B cell (primary cell): ENCODE measurements around the gene OR10AD1. TPM values are rescaled to one million over a fixed set of nuclear protein-coding genes. Genes with fewer than 3 reads are reported as not detected.

Source experiments
- ATAC-seq: fragments of 200-7000 bp; cut with Tn5 transposase; one replicate; pipeline ENCODE4 v1.10.0; 2021; ENCODE audit warnings: low read depth, mild to moderate bottlenecking, moderate number of reproducible peaks, moderate library complexity
- CTCF ChIA-PET: fragments of 350-600 bp; sonication (Branson Sonifier 250); formaldehyde crosslinking; loops from one replicate; lab custom pipeline; 2021; ENCODE audit warnings: antibody characterized with exemption, inconsistent platforms; lab: Charles Lee
- POLR2A ChIA-PET: fragments of 350-600 bp; sonication (Branson Sonifier 250); formaldehyde crosslinking; loops from one replicate; lab custom pipeline; 2021; ENCODE audit warnings: antibody characterized with exemption; lab: Charles Lee
- DNase-seq: peaks from one replicate; pipeline ENCODE4 v3.0.0; 2013
- H2AFZ ChIP-seq: 2 replicates; pipeline ENCODE4 v1.6.1; 2012; ENCODE audit warnings: mild to moderate bottlenecking, low read depth, low read length; ENCODE audit not compliant: insufficient read depth, poor library complexity, severe bottlenecking
- H3K27ac ChIP-seq, 2 donors: 1 replicate in 1 of 2; 2 replicates in 1 of 2; pipeline ENCODE4 v1.5.1; 2012 to 2013; ENCODE audit warnings: low read length in 2 of 2, mild to moderate bottlenecking in 2 of 2, moderate library complexity in 1 of 2
- H3K27me3 ChIP-seq, 4 experiments: fragments of 200-600 bp in 1 of 4; sonication (generic) in 1 of 4; replicated peaks in 1 of 4; 1 replicate in 2 of 4; 2 replicates in 2 of 4; pipeline versions ENCODE4 v1.6.1 to v1.7.0; 2013 to 2016; ENCODE audit warnings: low read length in 3 of 4, mild to moderate bottlenecking in 2 of 4, mixed read lengths in 1 of 4, moderate library complexity in 1 of 4; ENCODE audit not compliant: insufficient read depth in 4 of 4, control insufficient read depth in 3 of 4; ENCODE audit errors: control extremely low read depth in 1 of 4
- H3K36me3 ChIP-seq, 2 experiments: replicated peaks in 1 of 2; 1 replicate in 1 of 2; 2 replicates in 1 of 2; pipeline versions ENCODE4 v1.6.1 to v1.7.1; 2013; ENCODE audit warnings: low read length in 1 of 2; ENCODE audit not compliant: insufficient read depth in 2 of 2, control insufficient read depth in 1 of 2; ENCODE audit errors: control extremely low read depth in 1 of 2, extremely low read depth in 1 of 2
- H3K4me1 ChIP-seq, 2 donors: fragments of 200-600 bp in 1 of 2; sonication (generic) in 1 of 2; 1 replicate in 1 of 2; 2 replicates in 1 of 2; pipeline versions ENCODE4 v1.5.1 to v1.6.1; 2013 to 2017; ENCODE audit warnings: low read length in 2 of 2; ENCODE audit not compliant: control insufficient read depth in 2 of 2, insufficient read depth in 2 of 2
- H3K4me2 ChIP-seq: replicated peaks from 2 replicates; pipeline ENCODE3; 2012; ENCODE audit warnings: mild to moderate bottlenecking, low read depth, low read length; ENCODE audit not compliant: poor library complexity, severe bottlenecking
- H3K4me3 ChIP-seq, 5 experiments: fragments of 200-600 bp in 1 of 5; sonication (generic) in 1 of 5; 1 replicate in 3 of 5; 2 replicates in 2 of 5; pipeline versions ENCODE4 v1.5.1 to v1.7.0; 2011 to 2016; ENCODE audit warnings: low read length in 4 of 5, mild to moderate bottlenecking in 4 of 5, low read depth in 2 of 5, control low read depth in 1 of 5, moderate library complexity in 1 of 5; ENCODE audit not compliant: insufficient read depth in 1 of 5; ENCODE audit errors: control extremely low read depth in 1 of 5, extremely low read depth in 1 of 5
- H3K79me2 ChIP-seq: fragments of 200-600 bp; sonication (generic); one replicate; pipeline ENCODE4 v1.6.0; 2016; ENCODE audit warnings: low read length; ENCODE audit not compliant: control insufficient read depth, insufficient read depth
- H3K9ac ChIP-seq: fragments of 200-600 bp; sonication (generic); 2 replicates; pipeline ENCODE4 v1.6.1; 2017; ENCODE audit warnings: mild to moderate bottlenecking, low read length, moderate library complexity
- H3K9me3 ChIP-seq, 3 donors: one replicate each; pipeline versions ENCODE4 v1.6.1 to v1.7.1; 2013; ENCODE audit warnings: low read length in 2 of 3; ENCODE audit not compliant: control insufficient read depth in 2 of 3, insufficient read depth in 1 of 3; ENCODE audit errors: control extremely low read depth in 1 of 3
- H4K20me1 ChIP-seq: 2 replicates; pipeline ENCODE4 v1.6.0; 2012; ENCODE audit warnings: mild to moderate bottlenecking, low read length; ENCODE audit not compliant: insufficient read depth, control insufficient read depth, poor library complexity, severe bottlenecking
- H3K27ac Mint-ChIP-seq: one replicate; pipeline ENCODE4 v1.8.0; 2021; ENCODE audit warnings: mixed read lengths
- H3K27me3 Mint-ChIP-seq: one replicate; pipeline ENCODE4 v1.8.0; 2021; ENCODE audit warnings: mixed read lengths
- H3K4me1 Mint-ChIP-seq: one replicate; pipeline ENCODE4 v1.8.0; 2021; ENCODE audit warnings: mixed read lengths
- H3K4me3 Mint-ChIP-seq: one replicate; pipeline ENCODE4 v1.8.0; 2021; ENCODE audit warnings: mixed read lengths
- H3K9me3 Mint-ChIP-seq: one replicate; pipeline ENCODE4 v1.8.0; 2022; ENCODE audit warnings: mixed read lengths; ENCODE audit not compliant: insufficient read depth
- CTCF ChIP-seq: fragments of 200-600 bp; IDR thresholded peaks from one replicate; pipeline ENCODE4 v1.8.0; 2022; ENCODE audit warnings: antibody characterized with exemption, mild to moderate bottlenecking
- EZH2 ChIP-seq: IDR thresholded peaks from 2 replicates; pipeline ENCODE4 v1.6.1; 2012; ENCODE audit warnings: borderline replicate concordance, low read depth, mild to moderate bottlenecking, moderate library complexity, low read length; ENCODE audit not compliant: insufficient read depth, poor library complexity, severe bottlenecking
- WGBS: methylation state at CpG from one replicate; pipeline ENCODE4 v1.1.5; 2013; ENCODE audit warnings: missing lambda C conversion rate; ENCODE audit not compliant: insufficient coverage; 5-methylcytosine and 5-hydroxymethylcytosine counted together
- intact Hi-C: fragments of 100-400 bp; cut with micrococcal nuclease; formaldehyde crosslinking; loops from one replicate; pipeline ENCODE4 v1.10.0; 2022
- polyA plus RNA-seq: library from polyadenylated mRNA; depleted of rRNA; stranded (reverse); fragments of >200 nt; gene quantifications from 2 replicates; pipeline ENCODE4 v1.2.3, GENCODE V29; 2012
- total RNA-seq, 2 donors: library from RNA; stranded (reverse); fragments of 120-200 nt in 1 of 2; gene quantifications; 1 replicate in 1 of 2; 2 replicates in 1 of 2; pipeline versions ENCODE4 v1.2.3 to v1.2.4, GENCODE V29; 2013 to 2022

Gene OR10AD1
- total and polyA plus RNA-seq, 2 donors (not counting 1 experiment from before 2014, with no cell fraction given) = not detected

- H3K79me2 ChIP-seq = peaks cover 30% of the 10 kb centered on the region
- Mint-ChIP-seq H3K27me3 (peaks cover 2% of the 10 kb centered on the region), H3K4me1 (peaks cover 21% of the 10 kb centered on the region), H3K4me3 (peak overlapping the region; percentile 99), H3K9me3 (no peaks in the 10 kb centered on the region), H3K27ac (peak overlapping the region; percentile 99)
- H3K36me3 ChIP-seq = peaks cover 0 to 2% of the 10 kb centered on the region in 2 experiments
- peaks cover 14 to 15% of the 10 kb centered on the region in 2 donors for H3K4me1 ChIP-seq
- H3K4me2 ChIP-seq = peak overlapping the region; percentile 78
- WGBS = no CpG with 5 or more reads among the region's 3 CpGs
- no peaks in the 10 kb centered on the region for H3K9me3 ChIP-seq
- TF ChIP-seq EZH2 = no peak
- no peak for TF ChIP-seq CTCF
- peaks cover 0 to under 1% (median 0%) of the 10 kb centered on the region in 4 experiments for H3K27me3 ChIP-seq
- intact Hi-C loops = loop anchor here (1.0 to 2.0 kb wide), 6 partner anchors 25 to 451 kb away; partner anchors contain the start of genes CCDC184, PFKM, RPAP3 and SENP1
- peaks cover 5% of the 10 kb centered on the region for H4K20me1 ChIP-seq
- peak overlapping the region; percentile 67 to 84 for H3K27ac ChIP-seq
- H2AFZ ChIP-seq = peak overlapping the region; percentile 99
- POLR2A ChIA-PET = interaction anchor here (1.0 to 2.2 kb wide), 4 partner anchors 25 to 52 kb away, joined by 4 to 10 read pairs (median 6); partner anchors contain the start of genes CCDC184, PFKM and SENP1
- H3K9ac ChIP-seq = peak overlapping the region; percentile 89
- H3K4me3 ChIP-seq = peak overlapping the region; percentile 51 to 98 (median 88)
- DNase-seq (no peak), ATAC-seq (no peak)
- CTCF ChIA-PET = interaction anchor here (1.0 to 3.1 kb wide), 14 partner anchors 9 to 452 kb away, joined by 3 to 28 read pairs (median 6); partner anchors contain the start of genes CCDC184, PFKM, RPAP3 and SENP1
Measured at GRCh38 chr12:48157889-48158370, 45.2 kb downstream of the OR10AD1 start.
